Trophoblast cell (in vitro differentiated cells and primary cell): ENCODE data around the gene KRTAP5-4.

Experiments used
- DNase-seq, 2 donors: peaks; one replicate each; pipeline ENCODE4 v3.0.0-alpha.2; 2016
- H2AFZ ChIP-seq: 2 replicates; pipeline ENCODE4 v1.6.1; 2013; ENCODE audit warnings: low read length, moderate library complexity, mild to moderate bottlenecking; ENCODE audit not compliant: insufficient read depth, poor library complexity
- H2AK5ac ChIP-seq: 2 replicates; pipeline ENCODE4 v1.6.1; 2013; ENCODE audit warnings: mild to moderate bottlenecking, low read length
- H2BK120ac ChIP-seq: 2 replicates; pipeline ENCODE4 v1.6.1; 2013; ENCODE audit warnings: low read length, mild to moderate bottlenecking, moderate library complexity; ENCODE audit not compliant: insufficient read depth, poor library complexity
- H2BK12ac ChIP-seq: 2 replicates; pipeline ENCODE4 v1.6.1; 2013; ENCODE audit warnings: mild to moderate bottlenecking, low read length, moderate library complexity
- H2BK5ac ChIP-seq: 2 replicates; pipeline ENCODE4 v1.6.1; 2013; ENCODE audit warnings: low read length, low read depth, moderate library complexity, mild to moderate bottlenecking; ENCODE audit not compliant: poor library complexity
- H3K14ac ChIP-seq: 2 replicates; pipeline ENCODE4 v1.6.1; 2013; ENCODE audit warnings: mild to moderate bottlenecking, low read length
- H3K18ac ChIP-seq: 2 replicates; pipeline ENCODE4 v1.6.1; 2013; ENCODE audit warnings: mild to moderate bottlenecking, low read length
- H3K23ac ChIP-seq: 2 replicates; pipeline ENCODE4 v1.6.1; 2013; ENCODE audit warnings: low read length
- H3K27ac ChIP-seq: 2 replicates; pipeline ENCODE4 v1.5.1; 2013; ENCODE audit warnings: low read depth, mild to moderate bottlenecking, inconsistent platforms, low read length, moderate library complexity
- H3K27me3 ChIP-seq: 2 replicates; pipeline ENCODE4 v1.6.1; 2013; ENCODE audit warnings: inconsistent platforms, mild to moderate bottlenecking, low read length, moderate library complexity; ENCODE audit not compliant: insufficient read depth
- H3K36me3 ChIP-seq, 2 experiments: 1 replicate in 1 of 2; 2 replicates in 1 of 2; pipeline ENCODE4 v1.6.1; 2013; ENCODE audit warnings: low read length in 2 of 2, mild to moderate bottlenecking in 2 of 2, moderate library complexity in 1 of 2; ENCODE audit not compliant: insufficient read depth in 2 of 2, control insufficient read depth in 1 of 2
- H3K4ac ChIP-seq: 2 replicates; pipeline ENCODE4 v1.6.1; 2013; ENCODE audit warnings: low read depth, mild to moderate bottlenecking, low read length, moderate library complexity
- H3K4me1 ChIP-seq, 2 experiments: 1 replicate in 1 of 2; 2 replicates in 1 of 2; pipeline ENCODE4 v1.6.1; 2013; ENCODE audit warnings: low read length in 2 of 2, mild to moderate bottlenecking in 2 of 2, moderate library complexity in 1 of 2; ENCODE audit not compliant: insufficient read depth in 2 of 2, control insufficient read depth in 1 of 2
- H3K4me2 ChIP-seq: 2 replicates; pipeline ENCODE4 v1.6.1; 2013; ENCODE audit warnings: inconsistent platforms, mild to moderate bottlenecking, low read length, moderate library complexity
- H3K4me3 ChIP-seq: 2 replicates; pipeline ENCODE4 v1.5.1; 2013; ENCODE audit warnings: mild to moderate bottlenecking, low read depth, low read length, inconsistent platforms
- H3K79me1 ChIP-seq: one replicate; pipeline ENCODE4 v1.6.1; 2013; ENCODE audit warnings: low read length
- H3K79me2 ChIP-seq: 2 replicates; pipeline ENCODE4 v1.6.1; 2013; ENCODE audit warnings: low read length, mild to moderate bottlenecking; ENCODE audit not compliant: control insufficient read depth, insufficient read depth, poor library complexity
- H3K9ac ChIP-seq: 2 replicates; pipeline ENCODE4 v1.6.1; 2013; ENCODE audit warnings: mild to moderate bottlenecking, low read length
- H3K9me3 ChIP-seq: 2 replicates; pipeline ENCODE4 v1.6.1; 2013; ENCODE audit warnings: low read depth, mild to moderate bottlenecking, control low read depth, inconsistent platforms, low read length; ENCODE audit not compliant: insufficient read depth
- H4K12ac ChIP-seq: 2 replicates; pipeline ENCODE4 v1.6.1; 2013; ENCODE audit warnings: low read depth, mild to moderate bottlenecking, low read length, moderate library complexity
- H4K8ac ChIP-seq: 2 replicates; pipeline ENCODE4 v1.6.1; 2013; ENCODE audit warnings: low read depth, mild to moderate bottlenecking, low read length, moderate library complexity
- H4K91ac ChIP-seq: one replicate; pipeline ENCODE4 v1.6.1; 2013; ENCODE audit warnings: low read depth, mild to moderate bottlenecking, low read length, moderate library complexity
- WGBS: extraction: QIAGEN DNeasy Blood & Tissue Kit; methylation state at CpG from one replicate; pipeline ENCODE4 v1.1.7; 2013; ENCODE audit warnings: missing lambda C conversion rate; ENCODE audit not compliant: insufficient read length, insufficient coverage; ENCODE audit errors: extremely low coverage; 5-methylcytosine and 5-hydroxymethylcytosine counted together

The KRTAP5-4 gene

DNA sequence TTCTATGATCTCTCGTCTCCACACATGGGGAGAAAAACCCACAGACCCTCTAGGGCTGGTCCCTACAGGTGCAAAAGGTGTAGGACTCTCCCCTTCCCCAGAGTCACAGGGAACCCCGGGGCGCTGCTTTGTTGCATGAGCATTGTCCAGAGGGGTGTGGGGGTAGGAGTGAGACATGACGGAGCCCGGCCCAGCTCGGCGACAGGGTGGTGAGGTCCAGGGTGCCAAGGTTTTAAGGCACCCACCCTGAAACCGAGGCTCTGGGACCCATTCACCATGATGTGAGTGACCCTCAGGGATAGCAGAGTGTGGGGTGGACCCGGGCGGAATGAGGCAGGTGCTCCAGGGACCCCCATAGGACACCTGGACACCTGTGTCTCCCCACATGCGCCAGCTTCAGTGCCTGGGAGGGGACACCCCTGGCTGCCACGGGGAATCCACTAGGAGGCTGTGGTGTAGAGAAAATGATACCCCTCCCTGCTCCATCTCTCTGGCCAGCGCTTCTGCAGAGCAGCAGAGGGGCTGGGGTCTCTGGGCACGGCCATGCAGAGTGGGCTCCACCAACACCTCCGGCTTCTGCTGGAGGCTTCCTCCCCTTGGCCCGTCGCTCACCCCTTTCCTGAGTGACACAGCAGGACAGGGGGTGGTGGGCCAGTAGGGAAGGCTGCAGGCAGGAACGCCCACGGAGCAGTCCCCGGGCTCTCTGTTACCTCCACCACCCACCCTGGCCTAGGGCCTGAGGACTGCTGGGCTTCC is 22.8 kb upstream of the KRTAP5-4 start:
- no CpG with 5 or more reads among the region's 20 CpGs for WGBS
- Histone ChIP-seq H3K36me3 (no peaks in the 10 kb centered on the region), H3K18ac (no peak overlapping the region), H3K14ac (no peak overlapping the region), H3K4me3 (no peak overlapping the region), H3K79me2 (no peaks in the 10 kb centered on the region), H3K27ac (no peak overlapping the region), H3K27me3 (no peaks in the 10 kb centered on the region), H3K23ac (no peak overlapping the region), H3K4me1 (no peaks in the 10 kb centered on the region), H4K12ac (no peak overlapping the region), H2AK5ac (no peak overlapping the region), H2BK120ac (no peak overlapping the region), H2BK5ac (no peak overlapping the region), H2BK12ac (no peak overlapping the region), H4K8ac (no peak overlapping the region), H3K4ac (no peak overlapping the region), H3K79me1 (no peaks in the 10 kb centered on the region), H3K9ac (no peak overlapping the region), H2AFZ (no peak overlapping the region), H3K9me3 (no peaks in the 10 kb centered on the region), H4K91ac (no peak overlapping the region), H3K4me2 (no peak overlapping the region)
- DNase-seq: no peak

DNA sequence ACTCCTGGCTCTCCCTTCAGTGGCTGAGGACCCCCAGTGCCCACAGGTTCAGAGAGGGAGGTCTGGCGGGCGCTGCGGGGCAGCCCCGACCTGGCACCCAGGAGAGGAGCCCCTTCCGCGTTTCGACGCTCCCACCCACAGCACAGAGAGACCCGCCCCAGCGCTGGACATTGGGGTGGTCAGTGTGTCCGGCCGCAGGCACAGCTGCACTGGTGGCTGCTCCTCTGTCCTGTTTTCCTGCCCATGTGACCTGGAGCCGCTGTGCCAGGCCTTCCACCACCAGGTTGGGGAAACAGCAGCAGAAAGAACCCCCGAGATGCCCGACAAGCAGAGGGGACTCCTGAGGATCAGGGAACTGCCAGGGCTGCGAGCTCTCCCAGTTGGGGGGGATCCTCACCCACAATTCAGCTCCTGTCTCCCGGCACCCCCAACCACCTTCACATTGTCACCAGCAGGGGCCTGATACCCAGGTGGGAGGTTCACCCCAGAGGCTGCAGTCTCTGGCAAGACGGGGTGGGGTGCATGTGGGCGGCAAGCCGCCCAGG is 21.3 kb upstream of the KRTAP5-4 start:
- H3K4me3 ChIP-seq: no peak overlapping the region
- H3K27me3 ChIP-seq: no peaks in the 10 kb centered on the region
- no CpG with 5 or more reads among the region's 20 CpGs for WGBS

DNA sequence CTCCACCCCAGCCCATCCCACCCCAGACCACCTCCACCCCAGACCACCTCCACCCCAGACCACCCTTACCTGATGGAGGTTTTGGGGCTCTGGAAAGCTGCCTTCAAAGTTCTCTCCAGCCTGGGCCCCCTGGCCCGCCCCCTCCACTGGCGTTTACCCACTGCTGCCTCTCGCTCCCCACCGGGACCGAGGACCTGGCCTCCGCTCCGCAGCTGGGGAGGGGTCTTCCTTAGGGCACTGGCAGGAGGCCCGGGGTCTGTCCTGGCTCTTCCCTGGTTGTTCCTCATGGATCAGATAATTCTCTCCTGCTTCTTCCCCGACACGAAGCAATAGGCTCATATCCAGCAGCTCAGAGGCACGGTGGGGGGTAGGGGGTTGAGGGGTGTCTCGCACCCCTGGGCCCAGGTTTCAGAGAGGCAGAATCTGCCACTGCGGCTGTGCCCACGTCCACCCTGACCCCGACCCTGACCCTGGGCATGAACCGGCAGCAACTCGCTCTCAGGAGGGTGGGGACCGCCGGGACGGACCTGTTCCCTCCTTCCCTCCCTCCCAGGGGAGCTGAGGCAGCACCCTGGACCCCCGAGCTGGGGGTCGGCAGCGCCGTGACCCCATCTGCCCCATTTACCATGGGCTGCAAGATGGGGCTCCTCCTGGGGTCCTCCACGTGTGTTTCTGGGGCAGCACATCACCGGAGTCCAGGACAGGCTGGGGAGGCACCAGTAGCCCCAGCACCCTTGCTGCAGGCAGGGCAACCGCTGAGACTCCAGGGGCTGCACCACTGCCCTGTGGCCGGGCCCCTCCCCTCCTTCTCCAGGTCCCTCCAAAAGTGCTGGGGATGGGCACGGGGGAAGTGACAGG is 20.6 kb upstream of the KRTAP5-4 start:
- no peaks in the 10 kb centered on the region for H3K9me3 ChIP-seq
- H4K12ac ChIP-seq: no peak overlapping the region
- H3K27me3 ChIP-seq: no peaks in the 10 kb centered on the region
- no peaks in the 10 kb centered on the region for H3K79me2 ChIP-seq
- H3K4me2 ChIP-seq: no peak overlapping the region
- H2BK12ac ChIP-seq: no peak overlapping the region
- no peak overlapping the region for H4K91ac ChIP-seq
- no peak overlapping the region for H4K8ac ChIP-seq
- no peak overlapping the region for H2BK5ac ChIP-seq
- no peak overlapping the region for H3K14ac ChIP-seq
- H3K36me3 ChIP-seq: no peaks in the 10 kb centered on the region
- no peak overlapping the region for H3K4me3 ChIP-seq
- H2BK120ac ChIP-seq: no peak overlapping the region
- H3K79me1 ChIP-seq: no peaks in the 10 kb centered on the region
- WGBS: no CpG with 5 or more reads among the region's 29 CpGs
- no peak overlapping the region for H3K27ac ChIP-seq
- no peaks in the 10 kb centered on the region for H3K4me1 ChIP-seq
- no peak overlapping the region for H3K23ac ChIP-seq
- DNase-seq: no peak
- no peak overlapping the region for H2AK5ac ChIP-seq
- no peak overlapping the region for H3K18ac ChIP-seq
- H3K4ac ChIP-seq: no peak overlapping the region
- no peak overlapping the region for H2AFZ ChIP-seq
- H3K9ac ChIP-seq: no peak overlapping the region

More for the DNA sequence above, 21.3 kb upstream of the KRTAP5-4 start:
- no peaks in the 10 kb centered on the region for H3K79me1 ChIP-seq
- H4K8ac ChIP-seq: no peak overlapping the region
- no peak overlapping the region for H3K4me2 ChIP-seq
- H3K79me2 ChIP-seq: no peaks in the 10 kb centered on the region
- no peak overlapping the region for H3K23ac ChIP-seq
- H3K9me3 ChIP-seq: no peaks in the 10 kb centered on the region
- no peaks in the 10 kb centered on the region for H3K36me3 ChIP-seq
- no peak overlapping the region for H2BK5ac ChIP-seq
- H3K4me1 ChIP-seq: no peaks in the 10 kb centered on the region
- DNase-seq: no peak
- no peak overlapping the region for H2AFZ ChIP-seq
- H2AK5ac ChIP-seq: no peak overlapping the region
- H3K14ac ChIP-seq: no peak overlapping the region
- H4K12ac ChIP-seq: no peak overlapping the region
- no peak overlapping the region for H3K27ac ChIP-seq
- H4K91ac ChIP-seq: no peak overlapping the region
- no peak overlapping the region for H2BK12ac ChIP-seq
- H3K4ac ChIP-seq: no peak overlapping the region
- H2BK120ac ChIP-seq: no peak overlapping the region
- H3K9ac ChIP-seq: no peak overlapping the region
- H3K18ac ChIP-seq: no peak overlapping the region

DNA sequence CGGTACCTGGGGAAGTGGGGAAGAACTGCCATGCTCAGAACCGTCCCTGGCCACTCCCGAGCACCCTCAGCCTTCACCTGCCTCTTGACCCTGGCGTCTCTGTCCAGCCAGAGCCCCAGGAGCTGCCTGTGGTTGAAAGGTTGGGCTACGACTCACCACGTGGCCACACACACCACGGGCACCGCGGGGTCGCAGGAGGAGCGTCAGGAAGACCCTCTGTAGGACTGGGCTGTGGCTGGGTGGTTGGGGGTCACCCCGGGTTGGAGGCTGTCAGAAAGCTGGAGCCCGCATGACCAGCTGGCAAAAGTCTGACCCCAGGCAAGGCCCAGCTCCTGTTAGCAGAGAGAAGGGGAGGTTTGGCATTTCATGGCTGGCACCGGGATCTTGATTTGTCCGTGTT is 19.2 kb upstream of the KRTAP5-4 start:
- no peak overlapping the region for H3K14ac ChIP-seq
- no peak overlapping the region for H2AK5ac ChIP-seq
- no peak overlapping the region for H3K23ac ChIP-seq
- H3K18ac ChIP-seq: no peak overlapping the region
- WGBS: no CpG with 5 or more reads among the region's 15 CpGs
- H3K4ac ChIP-seq: no peak overlapping the region
- H3K79me2 ChIP-seq: no peaks in the 10 kb centered on the region
- no peak overlapping the region for H4K8ac ChIP-seq
- no peak overlapping the region for H2AFZ ChIP-seq
- no peak overlapping the region for H3K4me2 ChIP-seq
- H4K91ac ChIP-seq: no peak overlapping the region
- H2BK120ac ChIP-seq: no peak overlapping the region
- H3K4me1 ChIP-seq: no peaks in the 10 kb centered on the region
- H3K27ac ChIP-seq: no peak overlapping the region
- no peak overlapping the region for H4K12ac ChIP-seq
- no peak overlapping the region for H2BK5ac ChIP-seq
- no peaks in the 10 kb centered on the region for H3K36me3 ChIP-seq
- H3K4me3 ChIP-seq: no peak overlapping the region
- DNase-seq: no peak
- H3K79me1 ChIP-seq: no peaks in the 10 kb centered on the region
- H3K9ac ChIP-seq: no peak overlapping the region
- H2BK12ac ChIP-seq: no peak overlapping the region
- H3K27me3 ChIP-seq: no peaks in the 10 kb centered on the region
- H3K9me3 ChIP-seq: no peaks in the 10 kb centered on the region
